HG03575 (cell line): ENCODE results near the gene CCDC102B.
A peak's percentile ranks its signal among the peaks of the same experiment; 100 is the strongest.
"Not testable (repeated sequence)": the region's sequence is repeated elsewhere in the genome, so short reads cannot be mapped to it uniquely, and the experiment has no call there.

Experiments
- ATAC-seq: cut with Tn5 transposase; IDR thresholded peaks from one replicate; pipeline ENCODE4 v1.9.1; 2021; ENCODE audit not compliant: unreplicated experiment, insufficient number of reproducible peaks, low FRiP score; ENCODE audit errors: extremely low read depth

The CCDC102B gene

GRCh38 chr18:68874361-68874760, 76.5 kb downstream of the CCDC102B start:
- no peak for ATAC-seq

DNA sequence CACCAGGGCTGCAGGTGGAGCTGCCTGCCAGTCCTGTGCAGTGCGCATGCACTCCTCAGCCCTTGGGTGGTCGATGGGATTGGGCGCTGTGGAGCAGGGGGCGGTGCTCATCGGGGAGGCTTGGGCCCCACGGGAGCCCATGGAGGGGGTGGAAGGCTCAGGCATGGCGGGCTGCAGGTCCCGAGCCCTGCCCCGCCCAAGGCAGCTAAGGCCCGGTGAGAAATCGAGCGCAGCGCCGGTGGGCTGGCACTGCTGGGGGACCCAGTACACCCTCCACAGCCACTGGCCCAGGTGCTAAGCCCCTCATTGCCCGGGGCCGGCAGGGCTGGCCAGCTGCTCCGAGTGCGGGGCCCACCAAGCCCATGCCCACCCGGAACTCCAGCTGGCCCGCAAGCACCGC, 82.1 kb downstream of the CCDC102B start:
- not testable (repeated sequence) for ATAC-seq

GRCh38 chr18:68887410-68887809, 89.5 kb downstream of the CCDC102B start:
- ATAC-seq = no peak

- peak; percentile 58 for ATAC-seq
Measured at GRCh38 chr18:68893354-68893753, 95.5 kb downstream of the CCDC102B start.

DNA sequence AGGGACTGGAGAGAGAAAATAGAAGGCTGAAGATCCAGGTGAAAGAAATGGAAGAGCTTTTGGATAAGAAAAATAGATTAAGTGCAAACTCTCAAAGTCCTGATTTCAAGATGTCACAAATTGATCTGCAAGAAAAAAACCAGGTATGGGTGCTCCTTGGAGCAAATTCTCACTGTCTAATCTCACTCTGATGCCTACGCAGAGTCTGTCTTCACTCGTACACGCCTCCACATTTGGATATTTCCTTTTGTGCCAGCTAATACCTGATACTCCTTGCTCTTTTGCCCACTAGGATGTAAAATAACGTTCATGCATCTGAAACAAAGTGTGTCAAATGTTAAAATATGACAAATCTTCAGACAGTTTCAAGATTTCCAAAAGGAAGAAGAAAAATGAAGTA, 99.4 kb downstream of the CCDC102B start:
- ATAC-seq = no peak

GRCh38 chr18:68909579-68909978, 111.7 kb downstream of the CCDC102B start:
- no peak for ATAC-seq

DNA sequence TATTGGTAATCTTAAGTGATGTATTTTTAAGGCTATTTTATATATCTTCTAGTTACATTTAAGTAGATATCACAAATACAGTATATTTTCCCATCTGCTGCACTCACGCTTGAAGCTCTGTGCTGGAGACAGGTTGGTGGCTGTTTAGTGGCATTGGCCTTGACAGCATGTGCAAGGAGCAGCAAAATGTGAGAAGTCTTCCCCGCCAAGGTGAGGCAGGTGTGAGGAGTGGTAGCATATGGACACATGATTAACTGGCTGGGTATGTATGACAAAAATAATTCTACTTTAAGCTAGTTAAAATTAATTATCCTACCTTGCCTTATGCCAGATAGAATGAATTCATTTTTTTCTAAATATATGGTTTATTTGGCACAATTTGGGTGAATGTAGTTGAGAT, 117.2 kb downstream of the CCDC102B start:
- no peak for ATAC-seq

- no peak for ATAC-seq
Measured at GRCh38 chr18:68916734-68917133, 118.9 kb downstream of the CCDC102B start.

DNA sequence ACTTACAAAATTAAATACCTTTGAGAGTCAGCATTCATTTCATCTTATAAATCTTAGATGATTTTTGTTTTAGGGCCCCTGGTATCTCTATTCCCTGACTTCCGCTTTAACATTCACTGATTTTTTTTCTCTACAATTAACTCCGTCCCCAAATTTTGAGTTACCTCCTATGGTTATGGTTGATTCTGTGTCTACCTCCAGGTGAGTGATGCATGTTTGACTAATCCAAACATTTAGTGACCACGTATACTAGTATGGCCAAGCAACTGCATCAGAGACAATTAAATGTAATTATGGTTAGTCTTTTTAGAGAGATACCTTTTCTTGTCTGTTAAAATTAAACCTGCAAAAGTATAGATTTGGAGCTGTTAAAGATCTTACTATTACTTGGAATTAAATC, 120.3 kb downstream of the CCDC102B start:
- no peak for ATAC-seq

GRCh38 chr18:68919900-68920299, 122.0 kb downstream of the CCDC102B start:
- ATAC-seq = no peak

DNA sequence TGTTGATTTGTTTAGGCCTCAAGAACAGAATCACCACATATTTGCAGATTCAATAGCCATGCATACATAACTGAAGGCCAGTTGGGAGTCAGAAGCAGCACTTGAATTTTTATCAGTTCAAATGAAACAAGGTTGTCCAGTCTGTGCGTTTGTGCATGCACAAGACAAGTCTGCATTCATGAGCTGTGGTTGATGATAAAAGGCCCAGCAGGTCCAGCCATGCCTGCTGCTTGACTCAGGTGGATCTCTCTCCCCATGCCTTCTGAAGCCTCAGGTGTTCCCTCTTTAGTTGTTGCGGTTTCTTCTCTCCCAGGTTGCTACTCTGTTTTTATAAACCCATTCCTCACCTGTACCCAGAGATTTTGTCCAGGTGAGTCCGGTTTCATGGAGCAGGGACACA, 124.5 kb downstream of the CCDC102B start:
- ATAC-seq = no peak

- peak; percentile 85 for ATAC-seq
Measured at GRCh38 chr18:68925268-68925667, 127.4 kb downstream of the CCDC102B start.

DNA sequence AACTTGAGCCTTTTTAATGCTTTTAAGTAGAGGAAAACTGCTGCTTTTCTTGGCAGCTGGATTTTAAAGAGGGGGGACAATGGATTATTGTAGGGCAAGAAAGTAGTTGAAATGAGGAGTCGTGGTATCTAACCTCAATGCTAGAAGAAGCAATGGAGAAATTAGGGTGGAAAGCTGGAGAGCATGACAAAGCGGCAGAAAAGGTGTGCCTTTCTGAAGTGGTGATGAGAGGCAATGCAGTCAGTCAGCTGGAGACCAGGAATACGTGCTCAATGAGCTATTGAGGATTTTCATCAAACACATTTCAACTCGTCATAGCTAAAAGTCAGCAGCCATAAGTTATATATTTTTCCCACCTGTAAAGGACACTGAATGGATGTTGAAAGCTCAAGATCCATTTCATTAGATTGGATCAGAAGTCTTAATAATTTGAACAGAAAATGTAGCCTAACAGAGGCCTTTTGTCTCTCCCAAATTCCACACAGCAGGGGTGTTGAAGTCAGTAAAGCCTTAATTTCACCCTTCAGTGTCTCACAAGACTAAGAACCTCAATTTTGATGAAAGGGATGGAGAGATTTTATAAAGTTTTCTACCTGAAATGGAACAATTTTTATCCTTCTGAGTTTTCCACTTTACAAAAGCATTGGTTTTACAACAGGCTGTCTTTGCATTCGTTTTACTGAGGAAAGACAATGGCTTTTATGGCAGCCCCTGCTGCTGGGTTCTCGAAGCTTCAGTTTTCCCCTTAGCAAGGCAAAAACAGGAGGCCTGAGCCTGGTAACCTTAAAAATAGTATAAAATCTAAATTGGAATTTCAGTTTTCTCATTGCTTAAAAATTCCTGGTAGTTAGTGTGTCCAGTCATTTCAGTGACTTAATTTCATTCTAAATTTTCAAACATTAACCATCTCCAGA, 131.1 kb downstream of the CCDC102B start:
- ATAC-seq = no peak

GRCh38 chr18:68935686-68936085, 137.8 kb downstream of the CCDC102B start:
- no peak for ATAC-seq

- ATAC-seq = no peak
Measured at GRCh38 chr18:68937029-68937599, 139.2 kb downstream of the CCDC102B start.

DNA sequence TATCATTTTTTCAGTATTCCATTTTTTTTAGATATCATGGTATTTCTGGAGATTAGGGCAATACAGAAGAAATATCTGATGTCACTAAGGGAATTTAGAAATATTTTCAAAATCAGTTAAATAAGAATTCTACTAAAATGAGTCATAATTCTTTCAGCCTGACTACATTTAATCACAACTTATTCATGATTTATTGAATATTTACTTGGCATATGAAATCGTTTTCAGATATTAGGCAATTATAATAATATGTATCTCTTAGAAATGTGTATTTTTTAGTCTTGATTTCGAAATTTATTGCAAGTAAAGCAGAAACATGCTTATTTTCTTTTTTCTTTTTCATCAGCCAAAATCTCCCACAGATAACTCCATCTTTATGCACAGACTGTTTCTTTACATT, 142.2 kb downstream of the CCDC102B start:
- ATAC-seq = no peak

DNA sequence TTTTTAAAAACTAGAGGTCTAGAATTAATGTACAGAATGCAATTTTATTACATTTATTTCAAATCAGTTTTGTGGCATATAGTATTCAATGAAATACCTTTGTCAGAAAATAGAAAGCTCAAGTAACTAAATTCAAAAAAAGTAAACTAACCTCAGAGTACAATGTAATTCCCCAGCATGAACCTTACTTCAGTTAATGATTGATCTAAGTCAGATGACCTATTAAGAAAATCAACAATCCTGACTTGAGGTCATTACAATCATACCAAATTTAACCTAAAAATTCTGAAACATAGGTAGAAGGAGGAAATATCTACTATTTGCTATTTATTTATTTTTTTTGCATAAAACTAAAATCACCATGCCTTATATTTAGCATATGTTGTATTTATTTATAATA, 142.9 kb downstream of the CCDC102B start:
- no peak for ATAC-seq

DNA sequence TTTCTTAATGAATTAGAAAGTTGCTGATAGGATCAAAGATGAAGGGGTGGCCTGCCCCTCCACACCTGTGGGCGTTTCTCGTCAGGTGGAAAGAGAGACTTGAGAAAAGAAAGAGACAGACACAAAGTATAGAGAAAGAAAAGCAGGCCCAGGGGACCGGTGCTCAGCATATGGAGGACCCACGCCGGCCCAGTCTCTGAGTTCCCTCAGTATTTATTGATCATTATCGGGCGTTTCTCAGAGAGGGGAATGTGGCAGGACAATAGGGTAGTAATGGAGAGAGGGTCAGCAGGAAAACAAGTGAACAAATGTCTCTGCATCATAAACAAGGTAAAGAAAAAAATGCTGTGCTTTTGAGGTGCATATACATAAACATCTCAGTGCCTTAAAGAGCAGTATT, 144.3 kb downstream of the CCDC102B start:
- ATAC-seq = no peak

GRCh38 chr18:68943861-68944260, 146.0 kb downstream of the CCDC102B start:
- not testable (repeated sequence) for ATAC-seq

- ATAC-seq = no peak
Measured at GRCh38 chr18:68944330-68944729, 146.4 kb downstream of the CCDC102B start.
